ENCODE data around the gene VEGFA.

DNA sequence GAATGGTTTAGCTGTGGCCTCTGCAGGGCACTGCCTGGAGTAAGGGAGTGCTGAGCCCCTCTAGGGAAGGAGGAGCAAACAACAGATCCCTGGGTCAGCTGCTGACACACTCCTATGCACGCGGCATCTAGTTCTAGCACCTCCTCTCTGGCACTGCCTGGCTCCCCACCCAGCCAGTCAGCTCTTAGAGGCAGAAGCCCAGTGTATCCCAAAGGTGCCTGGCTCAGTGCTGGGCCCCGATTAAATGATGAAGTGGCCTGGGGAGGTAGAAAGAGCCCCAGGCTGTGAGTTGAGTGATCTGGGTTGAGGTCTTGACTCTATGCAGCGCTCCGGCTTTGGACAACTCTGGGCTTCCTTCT, 7.6 kb upstream of the VEGFA start:
- TF ChIP-seq CTCF (IDR thresholded peaks at IDR 0.05) (no peak), POLR2A (IDR thresholded peaks at IDR 0.05) (no peak)
